ENCODE results near the gene ENAH.

ENAH gene

GRCh38 chr1:225653463-225654276 is 747 bp upstream of the ENAH start:
- H3K27ac ChIP-seq (ENCODE audit: low read length, poor library complexity, severe bottlenecking), result peak overlapping the region; percentile 69
- WGBS, result under 1% methylated on average over 57 of the region's 70 CpGs
- peak overlapping the region; percentile 1 for H2AFZ ChIP-seq (ENCODE audit: low read depth, low read length)
- peak overlapping the region; percentile 95 for H3K9ac ChIP-seq (ENCODE audit: low read length)
- H3K23ac ChIP-seq (ENCODE audit: low read length in 2 of 2), result peak overlapping the region; percentile 37 to 90
- no peaks in the 10 kb centered on the region for H3K79me1 ChIP-seq (replicated peaks; ENCODE audit: low read length, poor library complexity, severe bottlenecking)
- peak overlapping the region; percentile 66 to 82 for H2BK12ac ChIP-seq (ENCODE audit: low read length in 2 of 2)
- peaks cover 9% of the 10 kb centered on the region for H3K4me1 ChIP-seq (ENCODE audit: control insufficient read depth, insufficient read depth, low read depth, low read length)
- peak overlapping the region; percentile 92 for H3K4me2 ChIP-seq (ENCODE audit: low read length, poor library complexity, severe bottlenecking)
- H2BK120ac ChIP-seq (ENCODE audit: low read depth, low read length), result peak overlapping the region; percentile 98
- peak overlapping the region; percentile 99 for H2BK5ac ChIP-seq (ENCODE audit: low read depth, low read length, poor library complexity, severe bottlenecking)
- H3K9me3 ChIP-seq (ENCODE audit: control insufficient read depth, low read length), result no peaks in the 10 kb centered on the region
- peak overlapping the region; percentile 92 to 98 for H3K18ac ChIP-seq (ENCODE audit: low read depth in 1 of 2, low read length in 2 of 2)
- H3K14ac ChIP-seq (ENCODE audit: low read length in 2 of 2), result peak overlapping the region; percentile 74 to 80
- peak overlapping the region; percentile 100 for H4K91ac ChIP-seq (ENCODE audit: low read length)
- no peaks in the 10 kb centered on the region for H3K27me3 ChIP-seq (ENCODE audit: control insufficient read depth in 1 of 2, insufficient read depth in 1 of 2, low read length in 2 of 2)
- no peaks in the 10 kb centered on the region for H3K36me3 ChIP-seq (ENCODE audit: control insufficient read depth in 1 of 2, insufficient read depth in 2 of 2, low read depth in 1 of 2, low read length in 2 of 2)
- H2BK15ac ChIP-seq (ENCODE audit: low read depth, poor library complexity, severe bottlenecking), result peak overlapping the region; percentile 99
- H4K8ac ChIP-seq (ENCODE audit: low read length), result peak overlapping the region; percentile 98
- peak overlapping the region; percentile 53 for H2AK5ac ChIP-seq (ENCODE audit: low read length, severe bottlenecking)
- H3K4ac ChIP-seq (ENCODE audit: low read depth in 1 of 2, low read length in 2 of 2), result peak overlapping the region; percentile 69 to 99
- H3K4me3 ChIP-seq (ENCODE audit: insufficient read depth in 1 of 2, low read depth in 1 of 2, low read length in 2 of 2), result peak overlapping the region; percentile 79 to 89
- DNase-seq, result peak; percentile 94

DNA sequence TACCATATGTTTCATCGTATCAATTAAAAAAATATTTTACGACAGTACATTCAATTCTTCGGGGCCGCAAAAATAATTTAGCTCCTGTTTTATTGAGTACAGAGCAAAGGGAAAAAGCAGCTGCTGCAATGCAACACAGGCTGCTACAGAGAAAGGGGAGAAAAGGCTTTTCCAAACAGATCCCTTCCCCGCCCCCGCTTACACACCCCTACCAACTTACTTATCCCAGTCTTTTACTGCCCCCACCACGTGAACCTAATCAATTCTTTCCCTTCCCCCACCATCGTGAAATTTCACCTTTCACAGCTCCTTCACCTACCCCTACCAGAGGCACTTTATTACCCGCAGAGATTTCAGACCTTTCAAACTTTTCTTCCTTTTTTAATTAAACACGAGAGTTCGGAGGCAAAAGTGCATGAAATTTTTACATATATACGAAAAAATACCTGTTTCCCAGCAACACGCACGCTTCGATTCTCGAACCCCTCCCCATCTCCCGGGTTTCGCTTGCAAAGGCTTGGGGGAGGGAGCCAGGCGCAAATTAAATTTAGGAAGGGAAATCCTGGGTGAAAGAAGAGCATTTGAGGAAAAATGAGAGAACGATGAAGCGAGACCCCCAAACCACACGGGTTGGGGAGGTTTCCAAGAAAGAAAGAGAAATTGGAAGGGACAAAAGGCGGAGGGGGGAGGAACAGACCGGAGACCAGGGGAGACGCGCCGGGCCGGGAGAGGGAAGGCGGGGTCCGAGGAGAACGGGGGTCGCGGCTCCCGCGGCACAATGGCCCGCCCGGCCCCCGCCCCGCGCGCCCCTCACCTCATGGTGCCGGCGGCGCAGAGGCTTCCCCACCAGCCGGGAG is 823 bp downstream of the ENAH start:
- Histone ChIP-seq H3K36me3 (ENCODE audit: control insufficient read depth in 1 of 2, insufficient read depth in 2 of 2, low read depth in 1 of 2, low read length in 2 of 2) (no peaks in the 10 kb centered on the region), H4K8ac (ENCODE audit: low read length) (peak overlapping the region; percentile 45), H2BK120ac (ENCODE audit: low read depth, low read length) (peak overlapping the region; percentile 86), H2BK12ac (ENCODE audit: low read length in 2 of 2) (no peak overlapping the region), H3K79me1 (replicated peaks; ENCODE audit: low read length, poor library complexity, severe bottlenecking) (no peaks in the 10 kb centered on the region), H2AFZ (ENCODE audit: low read depth, low read length) (peak overlapping the region; percentile 71), H3K4me1 (ENCODE audit: control insufficient read depth, insufficient read depth, low read depth, low read length) (peaks cover 5% of the 10 kb centered on the region), H3K4me2 (ENCODE audit: low read length, poor library complexity, severe bottlenecking) (peak overlapping the region; percentile 87), H3K27ac (ENCODE audit: low read length, poor library complexity, severe bottlenecking) (peak overlapping the region; percentile 80), H3K18ac (ENCODE audit: low read depth in 1 of 2, low read length in 2 of 2) (peak overlapping the region; percentile 87 to 97), H4K91ac (ENCODE audit: low read length) (peak overlapping the region; percentile 75), H3K14ac (ENCODE audit: low read length in 2 of 2) (peak overlapping the region; percentile 91 to 95), H3K4ac (ENCODE audit: low read depth in 1 of 2, low read length in 2 of 2) (peak overlapping the region; percentile 2 to 95), H3K23ac (ENCODE audit: low read length in 2 of 2) (peak overlapping the region in 1 of 2 experiments; percentile 83), H2BK15ac (ENCODE audit: low read depth, poor library complexity, severe bottlenecking) (peak overlapping the region; percentile 99), H3K4me3 (ENCODE audit: insufficient read depth in 1 of 2, low read depth in 1 of 2, low read length in 2 of 2) (peak overlapping the region; percentile 89 to 95), H2AK5ac (ENCODE audit: low read length, severe bottlenecking) (no peak overlapping the region), H3K9ac (ENCODE audit: low read length) (peak overlapping the region; percentile 97), H3K27me3 (ENCODE audit: control insufficient read depth in 1 of 2, insufficient read depth in 1 of 2, low read length in 2 of 2) (no peaks in the 10 kb centered on the region), H2BK5ac (ENCODE audit: low read depth, low read length, poor library complexity, severe bottlenecking) (peak overlapping the region; percentile 98), H3K9me3 (ENCODE audit: control insufficient read depth, low read length) (no peaks in the 10 kb centered on the region)
- DNase-seq, result peak; percentile 60
- 0% methylated on average over 36 of the region's 45 CpGs for WGBS

DNA sequence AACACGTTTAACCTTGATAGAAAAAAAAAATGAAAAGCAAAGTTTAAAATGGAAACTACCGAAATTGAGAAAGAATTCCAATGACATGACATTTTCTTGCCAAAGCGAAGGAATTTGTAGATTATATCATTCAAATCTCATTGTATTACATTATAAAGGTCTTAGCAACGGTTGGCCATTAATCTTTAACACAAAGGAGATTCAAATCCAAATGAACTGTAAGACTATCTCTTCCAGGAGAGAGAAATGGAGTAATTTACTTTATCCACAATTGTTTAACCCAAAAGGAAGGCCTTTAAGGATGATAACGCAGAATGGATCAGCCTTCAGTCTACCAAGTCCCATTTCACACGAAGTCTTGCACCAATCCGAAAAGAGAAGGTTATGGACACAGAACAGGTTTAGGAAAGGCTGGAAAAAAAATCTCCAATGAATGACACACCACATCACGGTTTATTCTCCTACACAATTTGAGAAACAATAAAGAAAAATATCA is 1.5 kb downstream of the ENAH start:
- Histone ChIP-seq H2BK15ac (ENCODE audit: low read depth, poor library complexity, severe bottlenecking) (no peak overlapping the region), H3K36me3 (ENCODE audit: control insufficient read depth in 1 of 2, insufficient read depth in 2 of 2, low read depth in 1 of 2, low read length in 2 of 2) (no peaks in the 10 kb centered on the region), H3K9me3 (ENCODE audit: control insufficient read depth, low read length) (no peaks in the 10 kb centered on the region), H3K4me1 (ENCODE audit: control insufficient read depth, insufficient read depth, low read depth, low read length) (peaks cover 4% of the 10 kb centered on the region), H3K23ac (ENCODE audit: low read length in 2 of 2) (no peak overlapping the region), H3K4me3 (ENCODE audit: insufficient read depth in 1 of 2, low read depth in 1 of 2, low read length in 2 of 2) (peak overlapping the region in 1 of 2 experiments; percentile 95), H3K18ac (ENCODE audit: low read depth in 1 of 2, low read length in 2 of 2) (no peak overlapping the region), H3K27ac (ENCODE audit: low read length, poor library complexity, severe bottlenecking) (peak overlapping the region; percentile 80), H4K91ac (ENCODE audit: low read length) (no peak overlapping the region), H2BK120ac (ENCODE audit: low read depth, low read length) (no peak overlapping the region), H2AFZ (ENCODE audit: low read depth, low read length) (no peak overlapping the region), H4K8ac (ENCODE audit: low read length) (no peak overlapping the region), H2AK5ac (ENCODE audit: low read length, severe bottlenecking) (no peak overlapping the region), H2BK12ac (ENCODE audit: low read length in 2 of 2) (no peak overlapping the region), H2BK5ac (ENCODE audit: low read depth, low read length, poor library complexity, severe bottlenecking) (peak overlapping the region; percentile 57), H3K14ac (ENCODE audit: low read length in 2 of 2) (no peak overlapping the region), H3K27me3 (ENCODE audit: control insufficient read depth in 1 of 2, insufficient read depth in 1 of 2, low read length in 2 of 2) (no peaks in the 10 kb centered on the region), H3K9ac (ENCODE audit: low read length) (peak overlapping the region; percentile 97), H3K4me2 (ENCODE audit: low read length, poor library complexity, severe bottlenecking) (peak overlapping the region; percentile 81), H3K79me1 (replicated peaks; ENCODE audit: low read length, poor library complexity, severe bottlenecking) (no peaks in the 10 kb centered on the region), H3K4ac (ENCODE audit: low read depth in 1 of 2, low read length in 2 of 2) (no peak overlapping the region)
- DNase-seq, result peak; percentile 76
- WGBS, result 0% methylated on average over 3 of the region's 8 CpGs

Measured in mesenchymal stem cell (in vitro differentiated cells and primary cell).